Skeletal muscle tissue (tissue), 4 donors: Measurements from ENCODE around the gene RALGPS1. TPM values are rescaled to one million over a fixed set of nuclear protein-coding genes. Genes with fewer than 3 reads are reported as not detected.

Source experiments
- H3K27ac ChIP-seq: one replicate; pipeline ENCODE4 v1.7.0; 2013; ENCODE audit warnings: mild to moderate bottlenecking, low read depth, low read length, inconsistent platforms
- H3K27me3 ChIP-seq, 3 donors: one replicate each; pipeline ENCODE4 v1.7.0; 2013; ENCODE audit warnings: low read length in 3 of 3; ENCODE audit not compliant: control insufficient read depth in 3 of 3, insufficient read depth in 3 of 3
- H3K36me3 ChIP-seq, 3 donors: one replicate each; pipeline ENCODE4 v1.7.0; 2013; ENCODE audit warnings: low read length in 3 of 3; ENCODE audit not compliant: control insufficient read depth in 3 of 3, insufficient read depth in 3 of 3
- H3K4me1 ChIP-seq, 3 donors: one replicate each; pipeline ENCODE4 v1.7.0; 2013; ENCODE audit warnings: low read length in 3 of 3, mild to moderate bottlenecking in 3 of 3; ENCODE audit not compliant: control insufficient read depth in 3 of 3, insufficient read depth in 3 of 3
- H3K4me3 ChIP-seq, 3 donors: one replicate each; pipeline ENCODE4 v1.7.0; 2013; ENCODE audit warnings: low read length in 3 of 3
- H3K9ac ChIP-seq, 3 donors: one replicate each; pipeline ENCODE4 v1.7.0; 2013; ENCODE audit warnings: low read length in 3 of 3, mild to moderate bottlenecking in 3 of 3, moderate library complexity in 2 of 3, low read depth in 1 of 3
- H3K9me3 ChIP-seq, 3 donors: one replicate each; pipeline ENCODE4 v1.7.0; 2013; ENCODE audit warnings: low read length in 3 of 3; ENCODE audit not compliant: control insufficient read depth in 3 of 3
- total RNA-seq: library from RNA; depleted of rRNA; stranded (reverse); fragments of >200 nt; gene quantifications from one replicate; pipeline ENCODE4 v1.2.3, GENCODE V29; 2014
- donor health status: Osteomylitis.

RALGPS1 gene
- total RNA-seq, 1 donor from 2014 or later: 9.4 TPM

DNA sequence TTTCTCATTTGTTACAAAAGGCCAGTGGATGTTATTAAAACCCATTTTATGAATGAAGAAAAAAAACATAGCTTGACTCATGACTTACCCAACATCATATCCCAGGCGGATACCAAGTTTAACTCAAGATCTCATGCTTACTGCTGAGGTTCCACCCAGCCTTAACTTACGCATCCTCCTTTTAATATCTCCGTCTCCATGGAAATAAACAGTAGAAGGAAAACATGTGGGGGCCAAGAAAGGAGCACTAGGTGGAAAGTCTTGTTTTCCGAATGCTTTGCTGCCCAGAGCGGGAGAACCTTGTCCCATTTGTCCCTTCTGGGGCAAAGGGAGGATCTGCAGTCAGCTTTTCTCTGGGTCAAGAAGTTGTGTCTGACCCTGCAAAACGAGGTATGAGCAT, 163.8 kb downstream of the RALGPS1 start:
- no peaks in the 10 kb centered on the region for H3K27me3 ChIP-seq
- H3K4me3 ChIP-seq: no peak overlapping the region
- H3K4me1 ChIP-seq: peaks cover 22 to 47% (median 35%) of the 10 kb centered on the region in 3 donors
- H3K36me3 ChIP-seq: no peaks in the 10 kb centered on the region
- no peak overlapping the region for H3K27ac ChIP-seq
- no peaks in the 10 kb centered on the region for H3K9me3 ChIP-seq
- H3K9ac ChIP-seq: no peak overlapping the region

DNA sequence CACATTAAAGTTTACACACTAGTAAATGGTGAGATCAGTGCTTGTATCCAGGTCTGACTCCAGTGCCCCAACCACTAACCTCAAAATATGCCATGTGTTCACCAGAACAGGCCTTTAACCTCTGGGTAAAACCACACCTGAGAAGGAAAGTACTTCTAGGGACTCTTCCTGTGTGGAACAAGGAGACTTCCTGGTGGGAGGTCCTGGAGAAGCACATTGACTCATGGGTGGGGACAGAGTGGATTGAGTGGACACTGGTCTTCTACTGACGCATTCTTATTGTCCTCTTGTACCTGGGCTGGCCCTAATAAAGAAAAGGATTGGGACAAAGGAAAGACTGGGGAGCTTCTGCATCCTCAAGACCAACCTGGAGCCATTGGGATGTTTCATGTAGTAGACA, 164.4 kb downstream of the RALGPS1 start:
- Histone ChIP-seq H3K27ac (no peak overlapping the region), H3K27me3 (no peaks in the 10 kb centered on the region), H3K9ac (no peak overlapping the region), H3K4me3 (no peak overlapping the region), H3K9me3 (no peaks in the 10 kb centered on the region), H3K4me1 (peaks cover 27 to 52% (median 41%) of the 10 kb centered on the region in 3 donors), H3K36me3 (no peaks in the 10 kb centered on the region)

DNA sequence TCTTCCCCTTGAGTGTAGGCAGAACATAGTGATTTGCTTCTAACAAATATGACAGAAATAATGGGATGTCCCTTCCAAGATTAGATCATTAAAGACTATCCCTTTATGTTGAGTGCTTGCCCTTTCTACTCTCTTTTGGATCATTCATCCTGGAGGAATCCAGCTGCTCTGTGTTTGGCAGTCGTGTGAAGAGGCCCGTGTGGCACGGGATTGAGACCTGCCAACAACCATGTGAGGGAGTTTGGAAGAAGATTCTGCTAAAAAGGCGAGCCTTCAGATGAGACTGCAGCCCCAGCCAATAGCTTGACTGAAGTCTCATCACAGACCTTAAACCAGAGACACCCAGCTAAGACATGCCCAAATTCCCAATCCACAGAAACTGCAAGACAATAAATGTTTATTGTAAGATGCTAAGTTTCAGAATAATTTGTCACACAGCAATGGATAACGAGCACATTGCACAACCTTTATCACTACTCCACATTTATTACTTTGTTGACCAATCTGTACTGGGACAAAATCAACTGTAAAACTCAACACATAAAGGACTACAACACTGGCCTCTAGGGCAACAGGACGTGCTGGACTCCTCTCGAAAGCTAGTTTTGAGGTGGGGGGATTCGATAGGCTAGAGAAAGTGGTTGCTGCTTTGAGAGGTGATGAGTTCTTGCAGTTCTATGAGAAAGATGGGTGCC, 165.0 kb downstream of the RALGPS1 start:
- Histone ChIP-seq H3K9me3 (no peaks in the 10 kb centered on the region), H3K4me3 (no peak overlapping the region), H3K36me3 (no peaks in the 10 kb centered on the region), H3K4me1 (peaks cover 21 to 47% (median 36%) of the 10 kb centered on the region in 3 donors), H3K9ac (no peak overlapping the region), H3K27me3 (no peaks in the 10 kb centered on the region), H3K27ac (no peak overlapping the region)

DNA sequence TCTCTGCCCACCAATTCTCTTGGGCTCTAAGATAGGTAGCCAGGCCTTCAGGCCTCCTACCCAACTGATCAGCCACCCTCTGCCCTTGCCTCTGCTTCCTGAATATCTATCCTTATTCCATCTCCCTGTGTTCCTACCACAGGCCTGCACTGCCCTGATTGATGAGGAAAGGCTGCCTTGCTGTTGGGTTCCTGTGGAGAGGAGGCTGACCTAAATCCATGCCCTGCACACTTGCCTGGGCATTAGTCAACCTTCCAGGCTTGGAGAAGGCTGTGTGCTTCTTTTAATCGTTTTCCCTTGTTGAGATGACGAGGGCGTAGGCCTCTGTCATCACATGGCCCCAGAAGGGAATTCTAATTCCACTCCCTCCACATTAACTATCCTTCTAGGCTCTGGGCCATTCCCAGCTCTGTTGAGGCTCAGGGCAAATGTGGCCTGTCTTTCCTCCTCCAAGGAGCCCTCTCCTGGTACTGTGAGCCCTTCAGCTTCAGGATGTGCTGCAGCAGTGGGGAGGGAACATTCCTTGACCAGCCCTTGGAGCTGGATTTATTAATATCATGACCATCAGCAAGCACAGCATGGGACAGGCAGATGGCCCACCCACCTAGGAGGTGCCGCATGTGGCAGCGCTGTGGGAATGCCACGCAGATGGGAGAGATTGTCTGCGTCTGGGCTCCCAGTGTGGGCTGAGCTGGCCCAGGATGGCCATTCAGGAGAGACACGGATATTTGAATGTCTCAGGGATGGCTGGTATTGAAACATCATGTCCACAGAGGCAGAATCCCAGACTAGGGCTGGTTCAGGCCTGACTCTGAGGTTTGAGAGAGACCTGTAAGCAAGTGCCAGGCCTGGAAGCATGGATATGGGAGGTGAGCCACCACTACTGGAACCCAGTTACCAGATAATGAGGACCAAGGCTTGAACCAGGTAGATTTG, 166.9 kb downstream of the RALGPS1 start:
- Histone ChIP-seq H3K9me3 (no peaks in the 10 kb centered on the region), H3K36me3 (no peaks in the 10 kb centered on the region), H3K27me3 (no peaks in the 10 kb centered on the region), H3K4me1 (peaks cover 13 to 36% (median 30%) of the 10 kb centered on the region in 3 donors), H3K9ac (no peak overlapping the region), H3K4me3 (no peak overlapping the region), H3K27ac (no peak overlapping the region)

DNA sequence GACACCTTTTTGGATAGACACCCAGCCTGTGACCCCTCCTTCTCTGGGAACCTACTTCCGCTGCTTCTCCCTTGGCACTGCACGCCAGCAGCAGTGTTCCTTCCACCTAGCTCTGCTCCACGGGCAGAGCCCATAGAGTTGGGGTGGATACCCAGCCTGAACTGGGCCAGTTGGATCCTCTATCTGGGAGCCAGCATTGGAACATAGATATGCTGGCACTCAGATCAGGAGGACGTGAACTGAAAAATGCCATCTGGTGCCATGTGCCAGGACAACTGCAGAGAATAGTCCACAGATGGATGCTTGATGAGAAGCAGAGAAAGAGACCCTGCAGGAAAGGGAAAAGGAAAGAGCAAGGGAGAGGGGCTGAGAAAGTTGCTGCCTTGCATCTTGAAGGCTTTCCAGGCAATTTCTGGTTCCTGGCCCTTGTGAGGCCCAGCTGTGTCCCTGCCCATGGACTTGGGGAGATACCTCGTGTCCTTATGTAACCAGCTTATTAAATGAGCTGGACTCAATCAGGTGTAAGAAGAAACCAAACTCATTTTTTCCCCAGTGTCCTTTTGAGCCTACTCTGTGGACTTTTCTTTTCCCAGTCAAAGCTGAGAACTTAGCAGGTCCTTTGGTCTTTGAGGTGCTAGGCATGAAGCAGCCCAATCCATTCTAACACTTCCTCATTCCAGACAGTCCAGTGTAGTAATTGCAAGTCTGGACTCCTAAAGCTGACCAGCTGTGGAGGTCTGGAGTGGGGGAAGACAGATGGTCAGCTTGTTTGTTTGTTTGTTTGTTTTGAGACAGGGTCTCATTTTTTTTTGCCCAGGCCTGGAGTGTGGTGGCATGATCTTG, 168.8 kb downstream of the RALGPS1 start:
- Histone ChIP-seq H3K9ac (no peak overlapping the region), H3K4me3 (no peak overlapping the region), H3K9me3 (no peaks in the 10 kb centered on the region), H3K27me3 (no peaks in the 10 kb centered on the region), H3K4me1 (peaks cover 13 to 23% (median 17%) of the 10 kb centered on the region in 3 donors), H3K27ac (no peak overlapping the region), H3K36me3 (peaks cover 10 to 11% (median 11%) of the 10 kb centered on the region in 3 donors)

DNA sequence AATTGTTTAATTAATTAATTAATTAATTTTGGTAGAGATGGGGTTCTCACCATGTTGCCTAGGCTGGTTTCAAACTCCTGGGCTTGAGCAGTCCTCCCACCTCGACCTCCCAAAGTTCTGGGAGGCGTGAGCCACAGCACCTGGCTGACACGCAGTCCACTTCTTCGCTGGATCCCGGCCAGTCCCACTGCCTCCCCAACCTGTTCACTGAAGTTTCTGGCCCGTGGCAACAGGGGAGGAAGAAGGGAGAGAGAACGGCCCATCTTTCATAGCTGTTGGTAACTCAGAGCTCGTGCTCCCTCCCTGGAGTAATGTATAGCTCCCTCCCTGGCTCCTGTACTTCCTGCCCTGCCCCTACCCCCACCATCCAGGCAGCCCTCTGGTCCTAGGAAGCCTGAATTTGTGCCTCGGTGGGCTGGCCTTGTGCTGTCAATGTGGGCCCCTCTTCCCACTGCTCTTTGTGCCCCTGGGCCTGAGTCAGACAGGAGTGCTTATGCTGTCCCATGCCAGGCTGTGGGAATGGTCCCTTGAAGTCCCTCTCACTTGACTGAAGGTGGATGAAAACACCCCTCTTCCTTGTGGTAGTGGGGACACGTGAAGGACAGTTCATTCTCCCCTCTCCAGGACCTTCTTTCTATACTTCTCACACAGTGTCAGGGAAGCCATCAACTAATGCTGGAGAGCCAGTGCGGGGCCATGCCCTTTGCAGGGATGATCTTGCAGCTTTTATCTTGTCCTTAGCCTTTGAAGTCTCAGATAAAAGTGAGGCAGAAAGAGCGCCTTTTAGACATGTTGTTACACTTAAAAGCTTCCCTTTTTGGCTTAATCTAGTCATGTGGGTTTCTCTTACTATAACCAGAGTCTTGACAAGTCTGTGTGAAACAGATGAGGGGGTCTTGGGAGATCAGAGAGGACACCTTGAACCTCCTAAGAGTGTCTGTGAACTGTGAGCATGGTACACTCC, 169.8 kb downstream of the RALGPS1 start:
- no peaks in the 10 kb centered on the region for H3K27me3 ChIP-seq
- no peak overlapping the region for H3K4me3 ChIP-seq
- peaks cover 13 to 23% (median 15%) of the 10 kb centered on the region in 3 donors for H3K4me1 ChIP-seq
- H3K9me3 ChIP-seq: no peaks in the 10 kb centered on the region
- no peak overlapping the region for H3K27ac ChIP-seq
- peaks cover 17 to 20% (median 17%) of the 10 kb centered on the region in 3 donors for H3K36me3 ChIP-seq
- no peak overlapping the region for H3K9ac ChIP-seq

DNA sequence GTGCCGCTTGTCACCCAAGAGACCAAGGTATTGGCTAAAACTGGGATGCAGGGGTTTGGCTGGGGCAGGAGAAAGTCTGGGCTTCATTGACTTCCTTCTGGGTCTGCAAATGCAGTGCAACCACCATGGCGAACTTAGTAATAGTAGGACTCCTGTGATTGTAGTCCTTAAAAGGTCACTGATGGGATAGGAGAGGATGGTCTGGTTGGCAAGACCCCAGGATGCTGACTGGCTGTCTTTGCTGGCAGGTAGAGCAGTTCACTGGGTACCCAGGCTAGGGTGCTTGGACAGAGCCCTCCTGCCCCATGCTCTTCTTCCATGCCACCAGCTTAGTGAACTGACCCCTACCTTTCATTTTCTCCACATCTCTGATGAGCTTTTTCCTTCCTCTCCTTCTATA, 170.6 kb downstream of the RALGPS1 start:
- Histone ChIP-seq H3K36me3 (peaks cover 19 to 20% (median 20%) of the 10 kb centered on the region in 3 donors), H3K27me3 (no peaks in the 10 kb centered on the region), H3K9ac (no peak overlapping the region), H3K4me3 (no peak overlapping the region), H3K4me1 (peaks cover 13 to 26% (median 15%) of the 10 kb centered on the region in 3 donors), H3K9me3 (no peaks in the 10 kb centered on the region), H3K27ac (no peak overlapping the region)

DNA sequence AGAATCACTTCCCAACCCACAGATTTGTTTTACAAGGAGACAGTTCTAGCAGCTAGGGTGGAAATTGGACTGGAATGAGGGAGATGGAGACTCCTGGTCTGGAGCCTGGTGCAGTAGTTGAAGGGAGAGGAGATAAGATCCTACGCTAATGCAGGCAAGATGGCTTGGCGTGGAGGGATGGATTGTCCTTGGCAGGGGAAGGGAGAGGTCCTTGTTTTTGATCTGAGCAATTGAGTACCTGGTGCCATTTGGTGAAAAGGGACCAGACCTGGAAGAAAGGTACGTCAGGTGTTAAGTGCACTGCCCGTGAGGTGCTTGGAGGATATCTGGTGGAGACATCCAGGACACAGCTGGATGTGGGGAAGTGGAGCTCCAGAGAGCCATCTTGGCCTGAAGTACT, 172.2 kb downstream of the RALGPS1 start:
- no peak overlapping the region for H3K4me3 ChIP-seq
- no peaks in the 10 kb centered on the region for H3K9me3 ChIP-seq
- no peak overlapping the region for H3K9ac ChIP-seq
- H3K36me3 ChIP-seq: peaks cover 32 to 35% (median 32%) of the 10 kb centered on the region in 3 donors
- H3K27ac ChIP-seq: no peak overlapping the region
- no peaks in the 10 kb centered on the region for H3K27me3 ChIP-seq
- peaks cover 13 to 24% (median 20%) of the 10 kb centered on the region in 3 donors for H3K4me1 ChIP-seq

DNA sequence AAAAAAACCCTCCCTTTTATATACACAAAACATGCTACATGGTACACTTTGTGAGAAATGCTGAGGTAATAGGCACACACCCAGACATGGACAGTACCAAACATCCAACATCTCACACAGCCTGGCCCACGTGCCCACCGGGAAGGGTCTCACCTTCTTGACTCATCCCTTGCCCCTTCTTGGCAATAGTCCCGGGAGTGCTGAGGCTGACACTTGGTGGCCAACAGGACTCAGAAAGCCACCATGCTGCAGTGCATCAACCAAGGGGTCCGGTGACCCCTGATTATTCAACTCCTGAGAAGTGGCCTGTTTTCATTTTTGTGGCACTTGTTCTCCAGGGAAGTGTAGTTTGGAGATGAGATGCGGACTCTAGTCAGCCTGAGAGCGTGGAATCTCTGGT, 172.8 kb downstream of the RALGPS1 start:
- peaks cover 37 to 41% (median 37%) of the 10 kb centered on the region in 3 donors for H3K36me3 ChIP-seq
- no peaks in the 10 kb centered on the region for H3K9me3 ChIP-seq
- H3K27me3 ChIP-seq: no peaks in the 10 kb centered on the region
- H3K4me3 ChIP-seq: no peak overlapping the region
- no peak overlapping the region for H3K27ac ChIP-seq
- no peak overlapping the region for H3K9ac ChIP-seq
- peaks cover 13 to 22% (median 20%) of the 10 kb centered on the region in 3 donors for H3K4me1 ChIP-seq
